K562 treated with DMSO at 1 percent for 24 hours (cell line): ENCODE results near the gene BRICD5. TPM values are rescaled to one million over a fixed set of nuclear protein-coding genes. Genes with fewer than 3 reads are reported as not detected.

Source experiments
- total RNA-seq: library from RNA; unstranded; fragments of 300-600 nt; gene quantifications from 2 replicates; pipeline ENCODE4 v1.2.3, GENCODE V29; 2022; ENCODE audit warnings: low read depth; ENCODE audit not compliant: insufficient read depth

The BRICD5 gene
- total RNA-seq = 12.8 and 15.0 TPM in 2 replicates

GRCh38 chr16:2210386-2211365 lies at the start of gene BRICD5:
BRICD5 (minus strand) TSS chr16:2210863; CDS start chr16:2210833, 30 bp downstream.

GRCh38 chr16:2251296-2252111 lies 40.8 kb upstream of the BRICD5 start, which contains the start of gene ECI1:
ECI1 (minus strand) TSS chr16:2251587; CDS start chr16:2251566, 21 bp downstream.

GRCh38 chr16:2236337-2237101 lies 25.9 kb upstream of the BRICD5 start, which contains the start of gene DNASE1L2:
DNASE1L2 (plus strand) TSS chr16:2236444; CDS start chr16:2236817, 373 bp downstream.

GRCh38 chr16:2223221-2223941 lies 12.7 kb upstream of the BRICD5 start, which contains the start of gene E4F1:
E4F1 (plus strand) TSS chr16:2223591; CDS start chr16:2223614, 23 bp downstream.

GRCh38 chr16:2214719-2214968 lies 4.0 kb upstream of the BRICD5 start, which contains the start of gene PGP:
PGP (minus strand) TSS chr16:2214840; CDS start chr16:2214777, 63 bp downstream.

GRCh38 chr16:2205104-2205966 lies 5.3 kb downstream of the BRICD5 start, which contains the start of gene MLST8:
MLST8 (plus strand) TSS chr16:2205454; CDS start chr16:2206086, 632 bp downstream.

GRCh38 chr16:2196162-2196980 lies 14.3 kb downstream of the BRICD5 start, which contains the start of gene CASKIN1:
CASKIN1 (minus strand) TSS chr16:2196605; CDS start chr16:2196432, 173 bp downstream.

Other genes starting within 250 kb of the BRICD5 start
- 6,981 and 7,733 TPM in 2 replicates for gene RPS2, start 246.0 kb downstream of the BRICD5 start, total RNA-seq
- not detected in 2 replicates for gene RNF151, start 244.0 kb downstream of the BRICD5 start, total RNA-seq
- 59.5 and 67.9 TPM in 2 replicates for gene TBL3, start 238.8 kb downstream of the BRICD5 start, total RNA-seq
- gene NOXO1, start 229.4 kb downstream of the BRICD5 start, total RNA-seq = not detected in 2 replicates
- 56.1 and 57.0 TPM in 2 replicates for gene GFER, start 226.7 kb downstream of the BRICD5 start, total RNA-seq
- 42.4 and 48.1 TPM in 2 replicates for gene SYNGR3, start 220.9 kb downstream of the BRICD5 start, total RNA-seq
- gene ZNF598, start 201.0 kb downstream of the BRICD5 start, total RNA-seq = 111 and 123 TPM in 2 replicates
- 3.2 and 4.2 TPM in 2 replicates for gene NPW, start 191.1 kb downstream of the BRICD5 start, total RNA-seq
- gene NHERF2, start 184.0 kb downstream of the BRICD5 start, total RNA-seq = 28.4 and 30.8 TPM in 2 replicates
- gene NTHL1, start 163.0 kb downstream of the BRICD5 start, total RNA-seq = 31.0 and 36.5 TPM in 2 replicates
- 69.9 and 72.9 TPM in 2 replicates for gene TSC2, start 162.9 kb downstream of the BRICD5 start, total RNA-seq
- 95.2 and 111 TPM in 2 replicates for gene PKD1, start 75.0 kb downstream of the BRICD5 start, total RNA-seq
- gene RAB26, start 62.2 kb downstream of the BRICD5 start, total RNA-seq = 4.4 and 5.8 TPM in 2 replicates
- 114 and 120 TPM in 2 replicates for gene TRAF7, start 55.1 kb downstream of the BRICD5 start, total RNA-seq
- 2.6 and 3.7 TPM in 2 replicates for gene CASKIN1, start 14.3 kb downstream of the BRICD5 start, total RNA-seq
- gene MLST8, start 5.4 kb downstream of the BRICD5 start, total RNA-seq = 58.9 and 88.9 TPM in 2 replicates
- 90.8 and 100 TPM in 2 replicates for gene PGP, start 4.0 kb upstream of the BRICD5 start, total RNA-seq
- 49.6 and 60.2 TPM in 2 replicates for gene E4F1, start 12.7 kb upstream of the BRICD5 start, total RNA-seq
- 5.9 and 7.8 TPM in 2 replicates for gene DNASE1L2, start 25.6 kb upstream of the BRICD5 start, total RNA-seq
- 445 and 473 TPM in 2 replicates for gene ECI1, start 40.7 kb upstream of the BRICD5 start, total RNA-seq
- 229 and 242 TPM in 2 replicates for gene RNPS1, start 57.3 kb upstream of the BRICD5 start, total RNA-seq
- gene ABCA3, start 129.9 kb upstream of the BRICD5 start, total RNA-seq = 30.6 and 32.9 TPM in 2 replicates
- 49.2 and 49.5 TPM in 2 replicates for gene CCNF, start 218.6 kb upstream of the BRICD5 start, total RNA-seq
- 31.1 and 36.0 TPM in 2 replicates for gene TEDC2, start 249.2 kb upstream of the BRICD5 start, total RNA-seq